Activated T-cell treated with anti-CD3 and anti-CD28 coated beads, Interleukin-2, amount 50 U/mL, for 24 hours (primary cell): ENCODE data around the gene ANKRD42.
A peak's percentile ranks its signal among the peaks of the same experiment; 100 is the strongest.
"Not testable (repeated sequence)": the region's sequence is repeated elsewhere in the genome, so short reads cannot be mapped to it uniquely, and the experiment has no call there.

Source experiments
- DNase-seq: peaks from one replicate; pipeline ENCODE4 v3.0.0-alpha.2; 2020
- H3K27ac Mint-ChIP-seq: 2 replicates; pipeline ENCODE4 v1.8.0; 2020; ENCODE audit warnings: mild to moderate bottlenecking, mixed read lengths
- H3K27me3 Mint-ChIP-seq: 2 replicates; pipeline ENCODE4 v1.8.0; 2020; ENCODE audit warnings: mixed read lengths
- H3K36me3 Mint-ChIP-seq: 2 replicates; pipeline ENCODE4 v1.8.0; 2020; ENCODE audit warnings: low read depth, mixed read lengths
- H3K4me1 Mint-ChIP-seq: 2 replicates; pipeline ENCODE4 v1.8.0; 2020; ENCODE audit warnings: low read depth, mixed read lengths
- H3K4me3 Mint-ChIP-seq: 2 replicates; pipeline ENCODE4 v1.8.0; 2020; ENCODE audit warnings: mild to moderate bottlenecking, moderate library complexity, mixed read lengths
- H3K9me3 Mint-ChIP-seq: 2 replicates; pipeline ENCODE4 v1.8.0; 2020; ENCODE audit warnings: mixed read lengths

ANKRD42 gene

GRCh38 chr11:83241291-83241946 lies 47.9 kb downstream of the ANKRD42 start:
- Mint-ChIP-seq H3K4me3 (no peak overlapping the region), H3K36me3 (no peaks in the 10 kb centered on the region), H3K9me3 (no peaks in the 10 kb centered on the region), H3K27me3 (no peaks in the 10 kb centered on the region), H3K4me1 (no peaks in the 10 kb centered on the region), H3K27ac (no peak overlapping the region)
- no peak for DNase-seq

GRCh38 chr11:83249445-83249844 lies 55.9 kb downstream of the ANKRD42 start:
- H3K4me1 Mint-ChIP-seq = no peaks in the 10 kb centered on the region

GRCh38 chr11:83249972-83250593 lies 56.6 kb downstream of the ANKRD42 start:
- no peak overlapping the region for H3K4me3 Mint-ChIP-seq
- no peak for DNase-seq
- no peaks in the 10 kb centered on the region for H3K27me3 Mint-ChIP-seq
- H3K9me3 Mint-ChIP-seq = no peaks in the 10 kb centered on the region
- H3K4me1 Mint-ChIP-seq = no peaks in the 10 kb centered on the region
- peaks cover 5% of the 10 kb centered on the region for H3K36me3 Mint-ChIP-seq
- no peak overlapping the region for H3K27ac Mint-ChIP-seq

More at GRCh38 chr11:83249445-83249844, 55.9 kb downstream of the ANKRD42 start:
- Mint-ChIP-seq H3K27me3 (no peaks in the 10 kb centered on the region), H3K36me3 (peaks cover 5% of the 10 kb centered on the region), H3K9me3 (no peaks in the 10 kb centered on the region), H3K4me3 (no peak overlapping the region), H3K27ac (no peak overlapping the region)
- no peak for DNase-seq

- no peak overlapping the region for H3K27ac Mint-ChIP-seq
- peaks cover 13% of the 10 kb centered on the region for H3K36me3 Mint-ChIP-seq
- H3K4me3 Mint-ChIP-seq = no peak overlapping the region
- H3K27me3 Mint-ChIP-seq = no peaks in the 10 kb centered on the region
- H3K9me3 Mint-ChIP-seq = no peaks in the 10 kb centered on the region
- H3K4me1 Mint-ChIP-seq = no peaks in the 10 kb centered on the region
- no peak for DNase-seq
These were observed 58.8 kb downstream of the ANKRD42 start for GRCh38 chr11:83252266-83252665.

- no peak overlapping the region for H3K27ac Mint-ChIP-seq
- H3K27me3 Mint-ChIP-seq = no peaks in the 10 kb centered on the region
- no peaks in the 10 kb centered on the region for H3K4me1 Mint-ChIP-seq
- H3K9me3 Mint-ChIP-seq = no peaks in the 10 kb centered on the region
- DNase-seq = no peak
- peaks cover 18% of the 10 kb centered on the region for H3K36me3 Mint-ChIP-seq
- no peak overlapping the region for H3K4me3 Mint-ChIP-seq
These were observed 59.4 kb downstream of the ANKRD42 start for GRCh38 chr11:83252941-83253340.

- no peaks in the 10 kb centered on the region for H3K9me3 Mint-ChIP-seq
- H3K36me3 Mint-ChIP-seq = peaks cover 33% of the 10 kb centered on the region
- no peaks in the 10 kb centered on the region for H3K4me1 Mint-ChIP-seq
- no peaks in the 10 kb centered on the region for H3K27me3 Mint-ChIP-seq
- no peak for DNase-seq
- H3K27ac Mint-ChIP-seq = no peak overlapping the region
- H3K4me3 Mint-ChIP-seq = no peak overlapping the region
These were observed 61.9 kb downstream of the ANKRD42 start for GRCh38 chr11:83255366-83255765.

GRCh38 chr11:83256602-83257340 lies 63.3 kb downstream of the ANKRD42 start:
- Mint-ChIP-seq H3K27me3 (no peaks in the 10 kb centered on the region), H3K4me1 (no peaks in the 10 kb centered on the region), H3K27ac (no peak overlapping the region), H3K4me3 (no peak overlapping the region), H3K36me3 (peaks cover 40% of the 10 kb centered on the region), H3K9me3 (no peaks in the 10 kb centered on the region)
- no peak for DNase-seq

- Mint-ChIP-seq H3K27me3 (no peaks in the 10 kb centered on the region), H3K9me3 (no peaks in the 10 kb centered on the region), H3K27ac (peak overlapping the region; percentile 19), H3K4me1 (no peaks in the 10 kb centered on the region), H3K36me3 (peaks cover 42% of the 10 kb centered on the region), H3K4me3 (no peak overlapping the region)
- no peak for DNase-seq
These were observed 64.3 kb downstream of the ANKRD42 start for GRCh38 chr11:83257761-83258168.

GRCh38 chr11:83259559-83259958 lies 66.0 kb downstream of the ANKRD42 start:
- Mint-ChIP-seq H3K27ac (no peak overlapping the region), H3K4me1 (no peaks in the 10 kb centered on the region), H3K36me3 (peaks cover 58% of the 10 kb centered on the region), H3K4me3 (no peak overlapping the region), H3K27me3 (no peaks in the 10 kb centered on the region), H3K9me3 (no peaks in the 10 kb centered on the region)
- DNase-seq = no peak

- Mint-ChIP-seq H3K27me3 (no peaks in the 10 kb centered on the region), H3K36me3 (peaks cover 84% of the 10 kb centered on the region)
These were observed 71.8 kb downstream of the ANKRD42 start for GRCh38 chr11:83265331-83265730.

GRCh38 chr11:83269080-83269479 lies 75.6 kb downstream of the ANKRD42 start:
- DNase-seq, H3K9me3 Mint-ChIP-seq, H3K4me3 Mint-ChIP-seq, H3K27me3 Mint-ChIP-seq: not testable (repeated sequence)
- H3K36me3 Mint-ChIP-seq = peaks cover 90% of the 10 kb centered on the region
- H3K27ac Mint-ChIP-seq = peak overlapping the region; percentile 6
- H3K4me1 Mint-ChIP-seq = peaks cover 26% of the 10 kb centered on the region

More at GRCh38 chr11:83265331-83265730, 71.8 kb downstream of the ANKRD42 start:
- Mint-ChIP-seq H3K27ac (no peak overlapping the region), H3K9me3 (no peaks in the 10 kb centered on the region), H3K4me3 (no peak overlapping the region), H3K4me1 (peaks cover 17% of the 10 kb centered on the region)
- no peak for DNase-seq

- H3K27ac Mint-ChIP-seq, H3K27me3 Mint-ChIP-seq, H3K9me3 Mint-ChIP-seq, DNase-seq, H3K4me3 Mint-ChIP-seq: not testable (repeated sequence)
- peaks cover 26% of the 10 kb centered on the region for H3K4me1 Mint-ChIP-seq
- peaks cover 89% of the 10 kb centered on the region for H3K36me3 Mint-ChIP-seq
These were observed 78.2 kb downstream of the ANKRD42 start for GRCh38 chr11:83271734-83272133.

GRCh38 chr11:83272627-83273026 lies 79.1 kb downstream of the ANKRD42 start:
- no peaks in the 10 kb centered on the region for H3K27me3 Mint-ChIP-seq
- no peak for DNase-seq
- peaks cover 86% of the 10 kb centered on the region for H3K36me3 Mint-ChIP-seq
- H3K27ac Mint-ChIP-seq = peak overlapping the region; percentile 2
- H3K4me1 Mint-ChIP-seq = peaks cover 26% of the 10 kb centered on the region
- H3K4me3 Mint-ChIP-seq = no peak overlapping the region
- peaks cover 3% of the 10 kb centered on the region for H3K9me3 Mint-ChIP-seq

- no peak for DNase-seq
- Mint-ChIP-seq H3K4me3 (no peak overlapping the region), H3K9me3 (peaks cover 3% of the 10 kb centered on the region), H3K27me3 (no peaks in the 10 kb centered on the region), H3K4me1 (peaks cover 13% of the 10 kb centered on the region), H3K36me3 (peaks cover 83% of the 10 kb centered on the region), H3K27ac (no peak overlapping the region)
These were observed 82.6 kb downstream of the ANKRD42 start for GRCh38 chr11:83275888-83276641.
